Measurements from ENCODE around the gene RALGPS1.

RALGPS1 gene

DNA sequence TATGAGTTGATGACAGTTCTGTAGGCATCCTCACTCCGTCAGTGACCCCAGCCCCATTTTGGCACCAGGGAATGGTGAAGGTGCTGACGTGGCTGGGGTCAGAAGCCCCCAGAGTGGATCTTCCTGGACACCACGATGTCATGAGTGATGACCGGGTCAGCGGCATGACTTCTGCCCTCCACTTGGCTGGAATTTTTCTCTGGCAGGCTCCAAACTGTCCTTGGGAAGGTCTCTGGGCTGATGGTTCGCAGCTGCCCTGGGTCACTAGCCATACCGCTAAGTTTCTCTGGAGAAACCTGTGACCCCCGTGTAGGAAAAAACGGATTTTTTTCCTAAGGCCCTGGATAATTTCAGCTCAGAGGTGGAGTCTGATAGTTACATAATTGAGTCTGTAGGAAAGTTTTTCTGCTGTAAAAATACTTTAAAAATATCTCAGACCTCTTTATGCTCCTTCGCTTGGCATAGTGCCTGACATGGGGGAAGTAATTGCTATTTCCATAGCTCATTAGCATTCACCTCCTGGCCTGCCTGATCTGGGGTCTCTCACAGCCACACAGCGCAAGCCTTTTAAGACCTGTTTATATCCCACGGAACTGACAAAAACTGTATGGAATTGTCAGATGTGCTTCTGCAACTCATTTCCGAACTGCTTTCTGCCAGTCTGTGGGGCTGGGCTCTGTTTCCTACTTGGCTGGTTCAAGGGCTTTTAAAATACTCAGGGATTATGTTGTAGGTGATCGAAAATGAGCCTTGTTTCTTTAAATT is 138.7 kb downstream of the RALGPS1 start:
- DNase-seq (ENCODE audit: extremely low read depth, low read depth) = no peak
- TF ChIP-seq, protein P1, sequence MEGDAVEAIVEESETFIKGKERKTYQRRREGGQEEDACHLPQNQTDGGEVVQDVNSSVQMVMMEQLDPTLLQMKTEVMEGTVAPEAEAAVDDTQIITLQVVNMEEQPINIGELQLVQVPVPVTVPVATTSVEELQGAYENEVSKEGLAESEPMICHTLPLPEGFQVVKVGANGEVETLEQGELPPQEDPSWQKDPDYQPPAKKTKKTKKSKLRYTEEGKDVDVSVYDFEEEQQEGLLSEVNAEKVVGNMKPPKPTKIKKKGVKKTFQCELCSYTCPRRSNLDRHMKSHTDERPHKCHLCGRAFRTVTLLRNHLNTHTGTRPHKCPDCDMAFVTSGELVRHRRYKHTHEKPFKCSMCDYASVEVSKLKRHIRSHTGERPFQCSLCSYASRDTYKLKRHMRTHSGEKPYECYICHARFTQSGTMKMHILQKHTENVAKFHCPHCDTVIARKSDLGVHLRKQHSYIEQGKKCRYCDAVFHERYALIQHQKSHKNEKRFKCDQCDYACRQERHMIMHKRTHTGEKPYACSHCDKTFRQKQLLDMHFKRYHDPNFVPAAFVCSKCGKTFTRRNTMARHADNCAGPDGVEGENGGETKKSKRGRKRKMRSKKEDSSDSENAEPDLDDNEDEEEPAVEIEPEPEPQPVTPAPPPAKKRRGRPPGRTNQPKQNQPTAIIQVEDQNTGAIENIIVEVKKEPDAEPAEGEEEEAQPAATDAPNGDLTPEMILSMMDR (IDR thresholded peaks at IDR 0.05; ENCODE audit: low read depth, low read length, missing control alignments) = no peak
- no peak overlapping the region for H3K4me3 ChIP-seq (replicated peaks; ENCODE audit: low read depth, low read length)

DNA sequence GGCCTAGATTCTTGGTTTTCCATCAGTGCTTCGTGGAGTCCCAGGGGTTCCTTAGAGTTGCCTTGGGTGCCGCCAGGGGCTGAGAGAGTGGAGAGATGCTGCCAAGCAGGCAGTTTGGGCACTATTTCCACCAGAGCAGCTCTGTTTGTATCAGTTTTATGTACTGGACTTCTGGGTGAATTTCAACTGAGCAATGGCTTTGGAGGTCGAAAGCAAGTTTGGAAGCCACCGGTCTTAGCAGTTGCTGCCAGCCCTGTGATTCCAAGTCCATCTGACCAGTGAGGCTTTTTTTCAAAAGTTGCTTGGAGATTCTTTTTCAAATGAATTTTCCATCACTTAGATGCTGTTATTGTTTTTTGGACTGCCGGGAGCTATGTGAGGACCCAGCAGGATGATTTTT is 139.4 kb downstream of the RALGPS1 start:
- no peak overlapping the region for H3K4me3 ChIP-seq (replicated peaks; ENCODE audit: low read depth, low read length)
- TF ChIP-seq, protein P1 (IDR thresholded peaks at IDR 0.05; ENCODE audit: low read depth, low read length, missing control alignments) = no peak
- DNase-seq (ENCODE audit: extremely low read depth, low read depth) = no peak

DNA sequence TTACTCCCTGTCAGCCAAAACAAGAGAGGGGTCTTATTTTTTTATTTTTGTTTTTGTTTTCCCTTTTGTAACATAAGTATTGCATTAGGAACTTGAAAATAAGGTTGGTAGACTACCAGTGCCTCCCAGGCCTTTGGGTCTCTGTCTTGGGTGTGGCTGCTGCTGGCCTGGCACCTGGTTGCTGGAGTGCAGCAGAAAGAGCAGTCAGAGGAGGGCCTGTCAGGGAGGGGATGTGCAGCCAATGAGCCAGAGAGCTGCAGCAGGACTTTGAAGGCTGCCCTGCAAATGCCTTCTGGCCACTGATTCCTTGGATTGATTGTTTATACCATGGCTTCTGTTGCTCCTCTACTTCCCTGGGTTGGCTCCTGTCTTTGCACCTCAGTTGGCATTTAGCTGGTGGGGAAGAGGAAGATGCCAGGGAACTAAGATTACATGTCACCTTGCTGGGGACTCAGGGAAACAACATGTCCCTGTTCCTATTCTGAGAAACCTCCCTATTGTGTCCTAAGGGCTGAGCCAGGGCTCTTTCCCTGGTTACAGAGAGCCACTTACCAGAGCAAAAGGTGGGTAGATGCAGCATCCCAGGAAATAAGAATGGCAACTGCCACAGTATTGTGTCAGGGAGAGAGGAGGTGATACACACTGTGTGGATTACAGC is 141.3 kb downstream of the RALGPS1 start:
- no peak overlapping the region for H3K4me3 ChIP-seq (replicated peaks; ENCODE audit: low read depth, low read length)
- no peak for DNase-seq (ENCODE audit: extremely low read depth, low read depth)
- TF ChIP-seq, protein P1 (IDR thresholded peaks at IDR 0.05; ENCODE audit: low read depth, low read length, missing control alignments) = no peak

DNA sequence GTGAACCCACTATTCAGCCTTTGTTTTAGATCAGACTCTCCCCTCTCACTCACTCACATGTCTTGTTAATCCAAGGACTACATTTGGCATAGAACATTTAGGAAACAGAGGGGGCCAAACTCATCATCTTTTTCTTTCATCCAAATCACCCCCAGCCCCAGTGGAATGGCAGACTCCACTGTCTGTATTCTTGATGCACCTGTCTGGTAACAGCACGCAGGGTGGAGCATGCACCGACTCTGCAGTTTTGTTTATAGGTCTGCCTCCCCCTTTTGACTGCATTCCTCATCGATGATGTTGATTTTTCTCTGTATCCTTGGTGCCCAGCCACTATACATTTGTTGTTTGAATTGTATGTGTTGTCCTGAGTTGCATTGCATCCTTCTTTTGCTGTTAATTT is 141.9 kb downstream of the RALGPS1 start:
- TF ChIP-seq, protein P1 (IDR thresholded peaks at IDR 0.05; ENCODE audit: low read depth, low read length, missing control alignments) = no peak
- no peak for DNase-seq (ENCODE audit: extremely low read depth, low read depth)
- H3K4me3 ChIP-seq (replicated peaks; ENCODE audit: low read depth, low read length) = no peak overlapping the region

DNA sequence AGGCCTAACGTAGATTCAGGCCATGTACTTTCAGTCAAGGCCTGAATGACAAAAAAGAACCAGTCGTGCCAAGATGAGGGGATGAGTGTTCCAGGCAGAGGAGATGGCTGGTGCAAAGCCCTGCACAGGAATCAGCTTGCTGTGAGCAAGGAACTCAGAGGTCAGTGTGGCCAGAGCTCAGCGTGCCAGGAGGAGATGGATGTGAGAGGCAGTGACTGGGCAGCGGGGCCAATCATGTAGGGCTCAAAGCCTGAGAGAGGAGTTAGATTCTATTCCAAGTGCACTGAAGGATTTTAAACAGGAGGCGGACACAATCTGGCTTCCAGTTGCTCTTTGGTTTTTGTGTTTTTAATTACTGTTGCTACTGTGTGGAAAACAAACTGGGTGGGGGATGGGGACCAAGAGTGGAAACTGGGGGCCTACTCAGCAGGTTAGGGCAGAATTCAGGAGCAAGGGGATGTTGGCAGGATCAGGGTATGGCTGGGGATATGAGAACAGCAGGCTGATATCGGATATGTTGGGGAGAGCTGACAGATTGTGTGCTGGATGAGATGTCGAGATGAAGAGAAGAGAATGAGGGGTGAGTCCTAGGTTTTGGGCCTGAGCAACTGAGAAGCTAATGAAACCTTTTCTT is 143.5 kb downstream of the RALGPS1 start:
- TF ChIP-seq, protein P1 (IDR thresholded peaks at IDR 0.05; ENCODE audit: low read depth, low read length, missing control alignments) = no peak
- no peak for DNase-seq (ENCODE audit: extremely low read depth, low read depth)
- H3K4me3 ChIP-seq (replicated peaks; ENCODE audit: low read depth, low read length) = no peak overlapping the region

DNA sequence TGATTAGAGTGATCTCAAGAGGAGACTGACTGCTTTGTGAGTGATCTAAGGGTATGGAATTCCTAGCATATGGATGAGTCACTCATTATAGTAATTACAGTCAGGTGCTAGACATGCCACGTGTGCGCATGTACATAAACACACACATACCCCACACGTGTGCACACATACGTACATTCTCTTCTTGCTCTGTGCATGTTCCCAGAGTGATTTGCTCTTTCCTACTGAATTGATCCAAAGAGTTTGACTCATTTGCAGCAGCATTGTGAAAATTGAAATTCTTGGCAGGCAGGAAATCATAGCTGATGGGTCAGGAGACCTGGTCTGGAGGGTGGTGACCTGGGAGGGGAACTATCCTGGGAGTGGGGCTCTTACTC is 144.1 kb downstream of the RALGPS1 start:
- DNase-seq (ENCODE audit: extremely low read depth, low read depth) = peak; percentile 32
- no peak overlapping the region for H3K4me3 ChIP-seq (replicated peaks; ENCODE audit: low read depth, low read length)
- TF ChIP-seq, protein P1 (IDR thresholded peaks at IDR 0.05; ENCODE audit: low read depth, low read length, missing control alignments) = no peak
